GM13976 (cell line): Measurements from ENCODE around the gene FN3KRP.
"Not testable (repeated sequence)": the region's sequence is repeated elsewhere in the genome, so short reads cannot be mapped to it uniquely, and the experiment has no call there.

ENCODE experiments used
- DNase-seq: peaks from one replicate; pipeline ENCODE4 v3.0.0; 2012; ENCODE audit warnings: low spot score
- CTCF ChIP-seq: IDR thresholded peaks from 2 replicates; pipeline ENCODE4 v1.5.1; 2012; ENCODE audit warnings: borderline replicate concordance, mild to moderate bottlenecking; ENCODE audit not compliant: insufficient read depth; ENCODE audit errors: extremely low read depth, missing control alignments, control extremely low read depth
- in situ Hi-C: fragments of 300-500 bp; cut with MboI; formaldehyde crosslinking; loops from one replicate; pipeline ENCODE4 v1.12.0; 2022; ENCODE audit warnings: low sequenced_read_pairs, mixed read lengths, inconsistent platforms; ENCODE audit not compliant: unreplicated experiment

Gene FN3KRP

GRCh38 chr17:82743344-82744219 is 27.1 kb downstream of the FN3KRP start:
- no peak for TF ChIP-seq CTCF
- DNase-seq: no peak
- in situ Hi-C loops: no loop called here

- in situ Hi-C loops, DNase-seq: not testable (repeated sequence)
Observed at GRCh38 chr17:82744736-82745135, 28.2 kb downstream of the FN3KRP start.

GRCh38 chr17:82745524-82745923 is 29.0 kb downstream of the FN3KRP start:
- no peak for TF ChIP-seq CTCF
- DNase-seq: no peak
- in situ Hi-C loops: no loop called here

- in situ Hi-C loops: no loop called here
- no peak for DNase-seq
- no peak for TF ChIP-seq CTCF
Observed at GRCh38 chr17:82748756-82749155, 32.2 kb downstream of the FN3KRP start.

- no peak for TF ChIP-seq CTCF
- in situ Hi-C loops: loop anchor here (25.0 kb wide), 1 partner anchor 88 kb away; no protein-coding TSS in a partner anchor
- DNase-seq: no peak
Observed at GRCh38 chr17:82750241-82750908, 33.9 kb downstream of the FN3KRP start.

- TF ChIP-seq CTCF: no peak
- in situ Hi-C loops: loop anchor here (25.0 kb wide), 1 partner anchor 89 kb away; no protein-coding TSS in a partner anchor
Observed at GRCh38 chr17:82751171-82751570, 34.7 kb downstream of the FN3KRP start.

GRCh38 chr17:82751571-82752370 is 35.3 kb downstream of the FN3KRP start, which contains the start of gene TBCD:
TSS of gene TBCD (plus strand) at chr17:82752065. CDS start at chr17:82752194, 129 bp downstream.
- peak; percentile 99 for DNase-seq
- in situ Hi-C loops: loop anchor here (25.0 kb wide), 1 partner anchor 89 kb away; no protein-coding TSS in a partner anchor
- no peak for TF ChIP-seq CTCF

More at GRCh38 chr17:82751171-82751570, 34.7 kb downstream of the FN3KRP start:
- no peak for DNase-seq
